NCI-H2107 treated with DMSO at 0.1 percent for 48 hours (cell line): ENCODE measurements around the gene CIT.
A peak's percentile ranks its signal among the peaks of the same experiment; 100 is the strongest.

Source experiments
- DNase-seq: peaks from one replicate; lab custom pipeline; 2025; ENCODE audit not compliant: unreplicated experiment; lab: John Stamatoyannopoulos, UW

Gene CIT

GRCh38 chr12:119681728-119682638 is 195.1 kb downstream of the CIT start:
- no peak for DNase-seq

GRCh38 chr12:119681111-119681510 is 196.0 kb downstream of the CIT start:
- no peak for DNase-seq

GRCh38 chr12:119679490-119679889 is 197.6 kb downstream of the CIT start:
- no peak for DNase-seq

GRCh38 chr12:119679081-119679480 is 198.0 kb downstream of the CIT start:
- DNase-seq, result peak; percentile 73

- DNase-seq, result no peak
Observed at GRCh38 chr12:119678459-119678858, 198.7 kb downstream of the CIT start.

GRCh38 chr12:119676573-119676972 is 200.5 kb downstream of the CIT start:
- no peak for DNase-seq

GRCh38 chr12:119676022-119676421 is 201.1 kb downstream of the CIT start:
- DNase-seq, result no peak

GRCh38 chr12:119674560-119674959 is 202.6 kb downstream of the CIT start:
- DNase-seq, result no peak

- DNase-seq, result no peak
Observed at GRCh38 chr12:119673634-119674033, 203.5 kb downstream of the CIT start.

GRCh38 chr12:119672194-119672593 is 204.9 kb downstream of the CIT start:
- DNase-seq, result no peak

- no peak for DNase-seq
Observed at GRCh38 chr12:119671070-119671469, 206.1 kb downstream of the CIT start.

- DNase-seq, result peak; percentile 66
Observed at GRCh38 chr12:119669744-119670472, 207.2 kb downstream of the CIT start.

GRCh38 chr12:119668324-119668841 is 208.7 kb downstream of the CIT start:
- DNase-seq, result no peak

- DNase-seq, result peak; percentile 93
Observed at GRCh38 chr12:119667577-119668323, 209.4 kb downstream of the CIT start, which contains the start of gene PRKAB1. PRKAB1 (plus strand) TSS chr12:119668133; CDS start chr12:119668245, 112 bp downstream.

GRCh38 chr12:119666900-119667576 is 210.1 kb downstream of the CIT start:
- DNase-seq, result no peak

GRCh38 chr12:119666226-119666795 is 210.8 kb downstream of the CIT start:
- no peak for DNase-seq

- no peak for DNase-seq
Observed at GRCh38 chr12:119665164-119665929, 211.8 kb downstream of the CIT start.

- DNase-seq, result no peak
Observed at GRCh38 chr12:119664642-119665041, 212.5 kb downstream of the CIT start.

- DNase-seq, result no peak
Observed at GRCh38 chr12:119661882-119662281, 215.2 kb downstream of the CIT start.
